Spleen (tissue), 7 donors: Measurements from ENCODE around the gene LCE1D.

Source experiments
- POLR2A ChIP-seq, 3 donors: fragments of 450-650 bp; IDR thresholded peaks; one replicate each; pipeline ENCODE4 v1.5.1; 2017; ENCODE audit warnings: antibody characterized with exemption in 3 of 3, mild to moderate bottlenecking in 1 of 3
- TF ChIP-seq, protein P1 (sequence below), 11 experiments: fragments of 200-600 bp in 7 of 11; fragments of 450-650 bp in 4 of 11; sonication (generic) in 4 of 11; IDR thresholded peaks in 8 of 11; conservative IDR thresholded peaks in 3 of 11; 1 replicate in 7 of 11; 2 replicates in 4 of 11; pipeline versions ENCODE4 v1.4.0 to v1.8.0; 2016 to 2021; ENCODE audit warnings: antibody characterized with exemption in 11 of 11, inconsistent platforms in 4 of 11, mild to moderate bottlenecking in 1 of 11
- donor health status: DM: no; HTN: no; CAD: no; lungs with moderate emphysema.
- donor health status: DM: no; HTN: no; CAD: no.
- donor health status: DM: no; HTN: no; CAD: no.

DNA sequence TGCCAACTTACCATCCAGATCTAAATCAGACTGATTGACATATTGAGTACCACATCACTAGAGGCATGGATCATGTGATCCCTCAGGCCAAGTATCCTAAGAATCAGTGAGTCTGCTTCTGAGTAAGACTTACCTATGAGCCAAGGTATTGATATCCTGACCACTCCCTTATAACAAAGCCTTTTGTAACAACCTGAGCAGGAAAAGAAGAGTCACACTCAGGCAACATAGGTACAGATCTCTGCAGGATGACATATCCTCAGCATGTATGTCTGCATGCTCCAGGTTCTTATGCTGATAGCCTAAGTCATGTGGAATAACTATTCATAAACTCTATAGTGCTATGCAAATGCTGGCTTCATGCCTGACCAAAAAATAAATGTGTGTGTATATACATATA is 28.4 kb downstream of the LCE1D start:
- TF ChIP-seq POLR2A (IDR thresholded peaks at IDR 0.05): no peak
- TF ChIP-seq, protein P1, sequence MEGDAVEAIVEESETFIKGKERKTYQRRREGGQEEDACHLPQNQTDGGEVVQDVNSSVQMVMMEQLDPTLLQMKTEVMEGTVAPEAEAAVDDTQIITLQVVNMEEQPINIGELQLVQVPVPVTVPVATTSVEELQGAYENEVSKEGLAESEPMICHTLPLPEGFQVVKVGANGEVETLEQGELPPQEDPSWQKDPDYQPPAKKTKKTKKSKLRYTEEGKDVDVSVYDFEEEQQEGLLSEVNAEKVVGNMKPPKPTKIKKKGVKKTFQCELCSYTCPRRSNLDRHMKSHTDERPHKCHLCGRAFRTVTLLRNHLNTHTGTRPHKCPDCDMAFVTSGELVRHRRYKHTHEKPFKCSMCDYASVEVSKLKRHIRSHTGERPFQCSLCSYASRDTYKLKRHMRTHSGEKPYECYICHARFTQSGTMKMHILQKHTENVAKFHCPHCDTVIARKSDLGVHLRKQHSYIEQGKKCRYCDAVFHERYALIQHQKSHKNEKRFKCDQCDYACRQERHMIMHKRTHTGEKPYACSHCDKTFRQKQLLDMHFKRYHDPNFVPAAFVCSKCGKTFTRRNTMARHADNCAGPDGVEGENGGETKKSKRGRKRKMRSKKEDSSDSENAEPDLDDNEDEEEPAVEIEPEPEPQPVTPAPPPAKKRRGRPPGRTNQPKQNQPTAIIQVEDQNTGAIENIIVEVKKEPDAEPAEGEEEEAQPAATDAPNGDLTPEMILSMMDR (IDR thresholded peaks at IDR 0.05 in 8 of 11, conservative IDR thresholded peaks at IDR 0.05 in 3 of 11): no peak
